ENCODE measurements around the gene EPC2.

- TF ChIP-seq CTCF (IDR thresholded peaks at IDR 0.05) = no peak
- TF ChIP-seq POLR2A (IDR thresholded peaks at IDR 0.05) = no peak
Measured at GRCh38 chr2:148802448-148803220, 158.1 kb downstream of the EPC2 start.
